Bronchial epithelial cell (primary cell): ENCODE data around the gene CILP2. TPM values are rescaled to one million over a fixed set of nuclear protein-coding genes. Genes with fewer than 3 reads are reported as not detected.

Experiments used
- DNase-seq: peaks from one replicate; pipeline ENCODE4 v3.0.0-alpha.2; 2010; ENCODE audit warnings: low read depth
- FAIRE-seq: peaks from 2 replicates; lab custom pipeline; 2011; peaks lifted over from hg19 to GRCh38; lab: Jason Lieb, UNC
- H3K27me3 ChIP-seq: 2 replicates; pipeline ENCODE4 v1.5.1; 2011; ENCODE audit warnings: low read length; ENCODE audit not compliant: control insufficient read depth, insufficient read depth
- H3K36me3 ChIP-seq: 2 replicates; pipeline ENCODE4 v1.5.1; 2011; ENCODE audit warnings: low read length; ENCODE audit not compliant: control insufficient read depth, insufficient read depth
- H3K4me3 ChIP-seq: 2 replicates; pipeline ENCODE4 v1.5.1; 2011; ENCODE audit warnings: mild to moderate bottlenecking, low read depth, low read length, control low read depth
- CTCF ChIP-seq: IDR thresholded peaks from 2 replicates; pipeline ENCODE4 v1.5.1; 2011; ENCODE audit warnings: mild to moderate bottlenecking, moderate library complexity, low read length, control low read depth, inconsistent platforms; ENCODE audit not compliant: insufficient read depth, severe bottlenecking
- total RNA-seq: library from RNA; depleted of rRNA; stranded (reverse); fragments of >200 nt; gene quantifications from 2 replicates; pipeline ENCODE4 v1.2.1, GENCODE V29; 2014

Gene CILP2
- total RNA-seq, 1 donor from 2014 or later = under 0.01 TPM

GRCh38 chr19:19526581-19527370 is 11.3 kb upstream of the CILP2 start:
- Histone ChIP-seq H3K4me3 (no peak overlapping the region), H3K36me3 (peaks cover 6% of the 10 kb centered on the region), H3K27me3 (no peaks in the 10 kb centered on the region)
- no peak for TF ChIP-seq CTCF
- DNase-seq (no peak), FAIRE-seq (no peak)

GRCh38 chr19:19527371-19527656 is 10.8 kb upstream of the CILP2 start:
- no peaks in the 10 kb centered on the region for H3K27me3 ChIP-seq
- H3K4me3 ChIP-seq = no peak overlapping the region
- FAIRE-seq (no peak), DNase-seq (no peak)
- TF ChIP-seq CTCF = no peak
- H3K36me3 ChIP-seq = peaks cover 6% of the 10 kb centered on the region

- peaks cover 6% of the 10 kb centered on the region for H3K36me3 ChIP-seq
- no peaks in the 10 kb centered on the region for H3K27me3 ChIP-seq
- no peak for FAIRE-seq
- no peak for DNase-seq
- TF ChIP-seq CTCF = no peak
- no peak overlapping the region for H3K4me3 ChIP-seq
Observed at GRCh38 chr19:19527674-19528625, 10.1 kb upstream of the CILP2 start.

- peaks cover 6% of the 10 kb centered on the region for H3K36me3 ChIP-seq
- TF ChIP-seq CTCF = no peak
- DNase-seq (no peak), FAIRE-seq (no peak)
- H3K4me3 ChIP-seq = no peak within 1 kb of the TSS
- no peaks in the 10 kb centered on the region for H3K27me3 ChIP-seq
Observed at GRCh38 chr19:19528721-19529490, 9.2 kb upstream of the CILP2 start, which contains the start of gene YJEFN3. Gene YJEFN3 (plus strand): TSS chr19:19528911. CDS start chr19:19528933, 22 bp downstream.

GRCh38 chr19:19529783-19530422 is 8.2 kb upstream of the CILP2 start:
- FAIRE-seq = no peak
- no peak for TF ChIP-seq CTCF

More at GRCh38 chr19:19529783-19530422, 8.2 kb upstream of the CILP2 start:
- DNase-seq = no peak
- H3K36me3 ChIP-seq = peaks cover 6% of the 10 kb centered on the region
- no peak overlapping the region for H3K4me3 ChIP-seq
- peaks cover 2% of the 10 kb centered on the region for H3K27me3 ChIP-seq
